HG03457 (cell line): ENCODE measurements around the gene RABEP1.
A peak's percentile ranks its signal among the peaks of the same experiment; 100 is the strongest.

Experiments
- ATAC-seq: cut with Tn5 transposase; IDR thresholded peaks from one replicate; pipeline ENCODE4 v1.9.1; 2021; ENCODE audit warnings: moderate number of reproducible peaks; ENCODE audit not compliant: unreplicated experiment

Gene RABEP1

DNA sequence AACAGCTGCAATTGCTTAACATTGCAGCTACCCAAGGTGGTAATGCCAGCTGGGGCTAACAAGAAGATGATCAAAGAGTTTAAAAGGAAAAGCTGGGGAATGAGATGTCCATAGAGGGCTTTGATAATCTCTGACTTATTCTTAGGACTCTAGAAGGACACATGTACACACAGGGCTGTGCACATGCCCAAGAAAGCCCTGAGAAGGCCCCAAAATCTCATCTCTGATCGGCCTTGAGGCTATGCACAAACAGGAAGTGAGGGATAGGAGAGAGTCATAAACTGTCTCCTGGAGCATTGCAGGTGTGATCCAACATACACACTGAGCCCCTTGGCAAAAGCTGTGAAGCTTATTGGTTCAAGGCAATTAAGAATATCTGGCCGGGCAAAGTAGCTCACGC, 17.2 kb upstream of the RABEP1 start:
- ATAC-seq: no peak

DNA sequence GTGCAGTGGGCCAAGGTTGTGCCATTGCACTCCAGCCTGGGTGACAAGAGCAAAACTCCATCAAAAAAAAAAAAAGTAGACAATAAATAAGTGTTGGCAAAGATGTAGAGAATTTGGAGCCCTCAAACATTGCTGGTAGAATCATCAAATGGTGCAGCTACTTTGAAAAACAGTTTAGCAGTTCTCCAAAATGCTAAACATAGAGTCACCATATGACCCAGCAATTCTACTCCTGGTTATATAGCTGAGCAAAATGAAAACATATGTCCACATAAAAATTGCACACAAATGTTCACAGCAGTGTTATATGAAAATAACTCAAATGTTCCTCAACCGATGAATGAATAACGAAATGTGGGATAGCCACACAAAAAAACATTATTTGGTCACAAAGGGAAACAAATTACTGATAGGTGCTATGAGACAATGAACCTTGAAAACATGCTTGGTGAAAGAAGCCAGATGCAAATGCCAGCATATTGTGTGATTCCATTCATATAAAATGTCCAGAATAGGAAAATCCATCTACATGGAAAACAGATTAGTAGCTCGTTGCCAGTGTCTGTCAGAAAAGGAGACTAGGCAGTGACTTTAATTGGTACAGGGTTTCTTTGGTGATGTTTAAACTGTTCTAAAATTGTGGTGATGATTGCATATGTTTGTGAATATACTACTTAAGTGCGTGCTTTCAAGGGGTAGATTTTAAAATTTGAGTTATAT, 12.7 kb upstream of the RABEP1 start:
- ATAC-seq: no peak

DNA sequence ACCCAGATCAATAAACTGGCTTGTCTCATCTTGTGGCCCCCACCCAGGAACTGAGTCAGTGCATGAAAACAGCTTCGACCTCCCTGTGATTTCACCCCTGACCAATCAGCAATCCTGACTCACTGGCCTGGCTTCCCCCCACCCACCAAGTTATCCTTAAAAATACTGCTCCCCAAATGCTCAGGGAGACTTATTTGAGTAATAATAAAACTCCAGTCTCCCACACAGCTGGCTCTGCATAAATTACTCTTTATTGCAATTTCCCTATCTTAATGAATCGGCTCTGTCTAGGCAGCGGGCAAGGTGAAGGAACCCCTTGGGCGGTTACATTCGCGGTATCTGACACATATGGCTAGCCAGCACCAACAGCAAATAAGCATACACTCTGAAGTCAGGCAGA, 9.8 kb upstream of the RABEP1 start:
- ATAC-seq: no peak

DNA sequence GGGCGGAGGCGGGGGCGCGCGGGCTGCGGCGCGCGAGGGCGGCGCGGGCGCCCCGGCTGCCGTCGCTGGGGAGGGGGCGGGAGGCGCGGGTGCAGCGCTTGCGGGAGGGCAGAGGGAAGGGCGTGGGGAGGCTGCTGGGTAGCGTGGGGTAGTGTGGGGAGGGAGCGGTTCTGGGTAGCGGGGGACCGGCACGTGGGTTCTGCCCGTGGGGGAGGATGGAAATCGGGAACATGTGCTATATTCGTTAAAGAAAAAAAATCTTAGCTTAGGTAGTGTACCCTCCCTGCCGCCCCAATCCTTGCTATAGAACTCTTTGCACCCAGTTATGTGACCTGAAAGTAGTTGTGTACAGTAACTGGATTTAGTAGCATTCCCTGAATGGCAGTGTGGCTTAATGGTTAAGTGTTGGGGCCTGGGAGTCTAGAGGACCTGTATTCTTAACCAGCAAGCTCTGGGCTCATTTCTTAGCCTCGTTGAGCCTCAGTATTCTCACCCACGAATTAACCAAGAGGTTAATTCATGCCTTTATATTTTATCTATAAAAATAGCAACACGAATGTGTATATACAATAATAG, 646 bp downstream of the RABEP1 start:
- ATAC-seq: peak; percentile 10

DNA sequence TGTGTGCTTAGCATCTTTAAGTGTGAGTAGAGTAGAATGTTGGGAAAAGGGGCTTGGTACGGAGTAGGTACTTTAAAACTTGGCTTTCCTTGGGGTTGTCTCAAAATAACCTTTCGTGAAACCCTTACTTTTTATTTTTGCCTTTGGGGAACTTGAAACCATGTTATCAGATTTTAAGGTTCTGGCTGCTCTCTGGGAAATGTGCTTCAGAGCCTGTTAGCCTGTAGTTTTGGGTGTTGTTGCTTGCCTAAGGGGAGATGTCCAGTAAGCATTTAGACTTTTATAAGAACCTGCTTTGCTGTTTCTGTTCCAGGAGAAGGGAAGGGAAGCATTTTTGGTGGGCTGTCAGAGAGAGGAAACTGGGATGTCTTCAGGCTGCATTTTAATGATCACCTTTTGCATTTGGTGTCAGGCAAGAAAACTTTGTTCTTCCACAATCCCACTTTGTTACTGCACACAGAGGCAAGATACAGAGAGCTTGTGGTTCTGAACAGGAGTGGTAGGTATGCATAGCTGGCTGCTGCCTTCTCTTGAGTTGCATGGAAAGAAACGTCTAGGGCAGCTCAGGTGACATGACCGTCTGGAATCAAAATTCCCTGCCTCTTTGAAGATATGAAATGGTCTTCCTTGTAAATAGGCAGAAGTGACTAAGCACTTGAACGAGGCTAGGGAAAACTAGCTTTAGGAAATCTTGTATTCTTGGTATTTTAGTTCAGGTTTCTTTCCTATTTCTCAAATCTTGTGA, 1.7 kb downstream of the RABEP1 start:
- no peak for ATAC-seq

DNA sequence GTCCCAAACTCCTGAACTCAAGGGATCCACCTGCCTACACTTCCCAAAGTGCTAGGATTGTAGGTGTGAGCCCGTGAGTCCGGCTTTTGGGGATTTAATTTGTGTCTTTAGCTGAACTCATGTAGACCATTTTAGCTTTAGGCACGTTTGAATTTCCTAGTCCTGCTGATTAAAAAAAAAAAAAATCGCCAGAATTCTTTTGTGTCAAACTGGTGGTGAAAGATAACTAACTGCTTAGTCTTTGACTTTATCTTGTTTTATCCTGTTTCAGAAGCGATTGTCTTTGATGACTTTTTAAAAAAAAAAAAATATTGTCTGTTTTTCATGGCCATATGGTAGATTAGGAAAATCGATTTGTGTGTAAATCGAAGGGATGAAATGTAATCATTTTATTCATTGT, 2.6 kb downstream of the RABEP1 start:
- ATAC-seq: no peak

DNA sequence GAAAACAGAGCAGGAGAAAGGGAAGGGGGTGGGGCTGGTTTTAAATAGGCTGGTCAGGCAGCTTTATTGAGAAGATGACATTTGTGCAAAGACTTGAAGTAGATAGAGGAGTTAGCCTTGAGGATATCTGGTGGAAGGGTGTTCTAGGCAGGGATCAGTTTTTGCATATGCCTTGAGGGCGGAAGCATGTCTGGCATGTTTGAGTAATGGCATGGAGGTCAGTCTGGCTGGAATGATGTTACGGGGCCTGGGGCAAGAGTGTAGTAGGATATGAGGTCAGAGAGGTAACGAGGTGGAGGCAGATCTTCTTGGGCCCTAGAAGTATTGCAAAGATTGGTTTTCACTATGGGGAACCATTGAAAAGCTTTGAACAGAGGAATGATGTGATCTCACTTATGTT, 4.8 kb downstream of the RABEP1 start:
- no peak for ATAC-seq

DNA sequence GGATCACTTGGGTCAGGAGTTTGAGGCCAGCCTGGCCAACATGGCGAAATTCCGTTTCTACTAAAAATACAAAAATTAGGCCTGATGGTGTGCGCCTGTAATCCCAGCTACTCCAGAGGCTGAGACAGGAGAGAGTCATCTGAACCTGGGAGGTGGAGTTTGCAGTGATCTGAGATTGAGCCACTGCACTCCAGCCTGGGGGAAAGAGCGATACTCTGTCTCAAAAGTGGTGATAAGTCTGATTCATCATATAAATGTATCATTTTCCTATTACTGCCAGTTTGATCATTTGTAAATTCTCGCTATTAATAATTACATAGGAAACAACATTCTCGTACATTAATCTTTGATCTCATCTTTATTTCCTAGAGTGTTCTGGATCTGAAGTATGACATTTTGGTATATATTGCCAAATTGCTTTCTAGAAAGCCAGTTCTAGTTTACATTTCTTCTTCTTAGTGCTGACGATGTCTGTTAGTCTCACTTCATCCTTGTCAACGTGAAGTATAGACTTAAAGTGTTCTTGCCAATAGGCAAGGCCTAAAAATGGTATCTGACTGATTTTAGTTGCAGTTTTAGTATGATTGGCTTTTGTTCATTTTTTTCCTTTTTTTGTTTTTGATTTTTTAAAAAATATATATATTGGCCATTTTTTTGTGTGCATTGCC, 9.7 kb downstream of the RABEP1 start:
- ATAC-seq: no peak

DNA sequence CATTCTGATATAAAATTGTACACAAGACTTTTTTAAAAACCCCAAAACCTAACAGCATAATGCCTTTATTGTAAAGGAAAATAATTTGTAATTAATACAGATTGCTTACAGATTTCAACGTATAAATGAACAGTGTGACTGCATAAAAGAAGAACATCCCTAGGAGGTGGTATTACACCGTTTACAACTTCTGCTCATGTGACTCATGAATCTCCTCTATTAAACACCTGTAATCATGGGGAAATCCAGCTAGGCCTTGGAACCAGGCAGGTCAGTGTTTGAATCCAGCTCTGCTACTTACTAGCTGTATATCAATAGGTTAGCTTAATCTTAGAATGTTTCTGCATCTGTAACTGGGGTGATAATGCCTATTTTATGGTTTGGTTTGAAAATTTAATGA, 15.2 kb downstream of the RABEP1 start:
- no peak for ATAC-seq

DNA sequence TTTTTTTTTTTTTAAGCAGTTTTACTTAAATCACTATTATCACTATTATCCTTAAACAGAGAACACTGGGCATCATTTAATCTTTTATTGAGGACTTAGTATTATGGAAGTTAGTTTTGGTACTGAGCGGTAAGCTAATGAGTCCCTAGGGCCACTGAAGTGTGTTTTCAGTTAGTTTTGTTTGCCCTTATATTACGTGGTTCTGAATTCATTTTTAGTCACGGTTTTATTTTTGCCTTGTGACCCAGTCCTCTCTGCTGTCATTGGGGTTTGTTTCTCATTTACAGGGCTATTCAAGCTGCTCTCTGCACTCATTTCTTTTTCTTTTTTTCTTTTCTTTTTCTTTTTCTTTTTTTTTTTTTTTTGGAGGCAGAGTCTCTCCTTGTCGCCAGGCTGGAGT, 17.3 kb downstream of the RABEP1 start:
- no peak for ATAC-seq

DNA sequence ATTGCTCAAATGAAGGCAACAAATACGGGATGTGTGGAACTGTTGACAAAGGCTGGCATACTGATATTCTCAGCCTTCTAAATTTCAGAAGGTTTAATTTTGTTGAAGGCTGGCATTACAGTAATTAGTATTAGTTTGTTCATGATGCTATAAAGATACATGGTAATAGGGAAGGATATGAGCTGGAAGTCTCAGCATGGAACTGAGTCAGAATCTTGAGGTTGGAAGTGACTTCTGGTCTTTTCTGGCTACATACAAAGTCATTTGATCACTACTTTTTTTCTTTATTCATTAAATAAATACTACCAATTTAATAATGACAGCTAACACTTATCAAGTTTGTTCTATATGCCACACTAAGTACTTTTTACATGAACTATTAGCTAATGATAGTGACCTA, 22.6 kb downstream of the RABEP1 start:
- ATAC-seq: no peak

DNA sequence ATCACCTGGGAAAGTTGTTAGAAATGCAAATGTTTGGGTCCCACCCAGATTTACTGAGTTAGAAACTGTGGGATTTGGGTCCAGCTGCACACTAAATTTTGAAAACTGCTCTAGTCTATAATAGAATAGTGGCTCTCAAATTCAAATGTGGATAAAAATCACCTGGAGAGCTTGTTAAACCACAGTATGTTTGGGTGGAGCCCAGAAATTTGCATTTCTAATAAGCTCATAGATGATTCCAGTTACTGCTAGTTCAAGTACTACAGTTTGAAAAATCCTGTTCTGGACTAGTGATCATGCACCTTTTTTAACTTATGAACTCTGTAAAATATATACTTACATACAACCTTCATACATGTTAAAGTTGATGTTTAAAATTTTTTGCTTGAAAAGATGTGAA, 27.8 kb downstream of the RABEP1 start:
- no peak for ATAC-seq

DNA sequence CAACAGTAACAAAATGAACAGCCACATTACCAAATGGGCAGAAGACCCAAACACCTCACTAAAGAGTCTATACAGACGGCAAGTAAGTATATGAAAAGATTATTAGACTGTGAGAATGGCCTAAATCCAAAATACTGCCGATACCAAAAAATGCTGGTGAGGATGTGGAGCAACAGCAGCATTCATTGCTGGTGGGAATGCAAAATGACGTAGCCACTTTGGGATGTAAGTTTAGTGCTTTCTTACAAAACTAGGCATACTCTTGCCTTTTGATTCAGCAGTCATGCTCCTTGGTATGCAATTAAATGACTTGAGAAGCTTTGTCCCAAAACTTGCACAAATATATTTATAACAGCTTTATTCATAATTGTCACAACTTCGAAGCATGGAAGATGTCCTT, 43.8 kb downstream of the RABEP1 start:
- no peak for ATAC-seq

DNA sequence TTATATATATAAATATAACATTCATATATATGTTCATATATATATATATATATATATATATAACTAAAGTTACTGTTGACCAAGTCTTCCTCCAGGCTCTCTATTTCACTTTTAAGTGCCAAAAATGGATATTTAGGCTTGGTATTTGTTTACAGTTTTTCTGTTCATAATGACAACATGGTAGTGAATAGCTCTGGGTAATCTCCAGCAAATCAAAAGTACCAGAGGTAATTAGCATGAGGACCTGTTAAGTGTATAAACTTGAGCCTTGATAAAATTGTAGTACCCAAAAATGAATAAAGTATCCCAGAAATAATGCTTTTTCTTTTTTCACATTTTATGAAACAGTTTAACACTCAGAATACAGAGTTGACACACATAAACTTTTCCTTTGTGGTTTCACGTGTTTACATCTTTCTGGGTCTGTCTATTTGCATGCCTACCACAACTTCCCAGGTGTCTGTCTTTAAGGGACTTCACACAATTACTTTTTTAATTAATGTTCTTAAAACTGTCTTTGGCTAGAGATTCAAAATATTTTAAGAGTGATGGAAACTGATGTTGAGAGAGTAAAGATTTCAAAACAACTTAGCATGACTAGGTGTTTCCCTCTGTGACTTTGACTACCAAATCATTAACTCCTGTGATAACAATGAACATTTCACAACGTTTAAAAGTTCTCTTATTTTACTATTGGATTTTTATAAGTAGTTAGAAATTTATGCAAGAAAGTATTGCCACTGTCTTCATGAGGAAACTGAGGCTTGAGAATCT, 47.9 kb downstream of the RABEP1 start:
- ATAC-seq: no peak

DNA sequence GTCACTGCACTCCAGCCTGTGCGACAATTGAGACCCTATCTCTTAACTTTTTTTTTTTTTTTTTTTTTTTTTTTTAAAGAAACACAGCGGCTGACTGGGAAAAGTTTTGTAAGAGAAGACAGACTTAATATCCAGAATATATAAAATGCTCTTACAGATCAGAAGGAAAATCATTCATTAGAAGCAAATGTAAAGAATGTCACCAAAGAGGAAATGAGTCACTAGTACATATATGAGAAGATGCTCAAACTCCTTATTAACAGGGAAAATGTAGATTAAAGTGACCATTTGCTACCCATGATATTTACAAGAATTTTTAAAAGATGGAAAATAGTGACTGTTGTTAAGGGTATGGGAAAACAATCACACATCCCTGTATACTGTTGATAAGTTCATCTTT, 48.9 kb downstream of the RABEP1 start:
- no peak for ATAC-seq

DNA sequence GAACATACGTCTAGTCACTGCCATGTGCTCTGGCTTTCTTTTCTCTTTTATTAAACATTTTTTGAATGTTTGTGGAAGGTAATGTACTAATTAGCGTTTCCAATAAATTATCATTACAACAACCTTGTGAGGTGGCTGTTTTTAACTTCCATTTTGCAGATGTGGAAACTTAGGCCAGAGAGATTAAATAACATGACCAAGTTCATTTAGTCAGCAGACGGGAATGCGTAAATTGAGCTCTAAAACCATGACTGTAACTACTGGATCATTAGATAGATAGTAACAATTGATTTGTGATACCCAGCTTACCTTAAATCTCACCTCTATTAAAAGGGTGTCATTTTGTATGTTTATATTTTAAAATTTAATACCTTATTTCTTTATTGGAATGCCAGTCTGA, 49.4 kb downstream of the RABEP1 start:
- no peak for ATAC-seq

DNA sequence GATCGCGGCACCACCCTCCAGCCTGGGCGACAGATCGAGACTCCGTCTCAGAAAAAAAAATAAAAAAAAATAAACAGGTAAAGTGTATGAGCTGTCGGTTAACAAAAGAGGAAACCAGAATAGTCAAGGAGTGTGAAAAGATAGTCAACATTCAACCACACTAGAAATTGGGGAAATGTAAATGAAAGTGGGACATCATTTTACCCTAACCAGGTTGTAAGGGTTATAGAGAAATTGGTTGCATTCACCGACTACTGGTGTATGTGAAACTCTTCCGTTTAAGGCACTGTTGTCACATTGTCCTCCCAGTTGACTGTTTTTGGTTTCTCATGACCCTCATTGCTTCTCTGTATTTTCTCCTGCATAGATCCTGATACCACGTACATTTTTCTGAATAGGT, 62.8 kb downstream of the RABEP1 start:
- ATAC-seq: no peak

DNA sequence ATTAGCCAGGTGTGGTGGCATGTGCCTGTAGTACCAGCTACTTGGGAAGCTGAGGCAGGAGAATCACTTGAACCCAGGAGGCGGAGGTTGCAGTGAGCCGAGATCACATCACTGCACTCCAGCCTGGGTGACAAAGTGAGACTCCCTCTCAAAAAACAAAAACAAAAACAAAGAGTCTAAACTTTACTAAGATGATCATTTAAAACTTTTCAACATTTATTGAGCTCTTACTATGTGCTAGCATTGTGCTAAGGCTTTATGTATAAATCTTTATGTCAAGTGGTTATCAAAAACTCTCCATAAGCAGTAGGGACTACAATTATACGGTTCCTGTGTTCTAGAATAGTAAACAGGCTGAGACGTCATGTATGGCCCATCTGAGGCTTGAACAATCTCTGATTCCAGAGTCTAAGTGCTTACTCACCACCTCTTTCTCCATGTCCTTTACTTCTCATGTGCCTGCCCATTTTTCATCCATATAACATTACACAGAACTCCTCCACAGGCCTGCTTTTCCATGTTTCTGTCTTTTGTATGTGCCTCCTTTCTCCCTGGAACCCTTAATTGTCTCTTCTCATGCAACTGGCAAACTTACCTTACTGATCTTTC, 70.7 kb downstream of the RABEP1 start:
- no peak for ATAC-seq

DNA sequence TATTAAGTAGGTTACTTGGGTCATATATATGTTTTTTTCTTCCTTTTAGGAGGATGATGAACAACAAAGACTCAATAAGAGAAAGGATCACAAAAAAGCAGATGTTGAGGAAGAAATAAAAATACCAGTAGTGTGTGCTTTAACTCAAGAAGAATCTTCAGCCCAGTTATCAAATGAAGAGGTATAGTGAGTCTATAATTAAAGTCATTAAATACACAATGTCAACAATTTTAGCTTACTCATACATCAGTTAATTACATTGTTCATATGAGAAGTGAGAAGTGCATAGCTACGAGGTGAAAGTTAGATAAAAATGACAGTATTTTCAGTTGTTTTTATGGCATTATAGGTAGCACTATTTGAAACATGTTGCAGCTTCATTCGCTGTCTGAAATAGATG, 72.2 kb downstream of the RABEP1 start:
- ATAC-seq: no peak

DNA sequence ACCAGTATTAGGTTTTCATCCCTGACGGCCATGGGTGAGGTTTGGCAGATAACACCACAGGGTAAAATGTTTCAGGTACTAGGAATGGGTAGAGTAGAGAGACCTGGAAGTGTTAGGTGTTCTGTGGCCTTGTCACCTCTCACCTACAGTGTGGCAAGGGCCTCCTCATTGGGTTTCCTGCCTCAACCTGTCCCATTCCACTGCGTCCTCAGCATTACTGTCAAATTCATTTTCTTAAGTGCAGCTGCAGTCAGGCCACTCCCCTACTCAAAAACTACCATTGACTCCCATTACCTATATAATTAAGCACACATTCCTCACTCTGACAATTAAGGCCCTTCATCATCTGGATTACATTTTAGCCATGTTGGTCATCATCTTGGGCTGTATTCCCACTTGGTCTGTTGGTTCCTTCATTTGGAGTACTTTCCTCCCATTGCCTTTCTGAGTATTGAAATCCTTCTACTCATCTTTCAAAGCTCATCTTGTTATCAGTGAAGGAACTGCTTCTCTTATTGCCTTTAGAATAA, 72.9 kb downstream of the RABEP1 start:
- no peak for ATAC-seq
